Medulla oblongata (tissue), 1 donor: Measurements from ENCODE around the gene CD300C.
"Not testable (repeated sequence)": the region's sequence is repeated elsewhere in the genome, so short reads cannot be mapped to it uniquely, and the experiment has no call there.

ENCODE experiments used
- DNase-seq: peaks from one replicate; pipeline ENCODE4 v3.0.0-alpha.2; 2015; ENCODE audit errors: extremely low spot score

CD300C gene

GRCh38 chr17:74513987-74514631, 31.8 kb downstream of the CD300C start:
- peak; percentile 56 for DNase-seq

GRCh38 chr17:74512624-74513091, 33.3 kb downstream of the CD300C start:
- DNase-seq, result peak; percentile 57

GRCh38 chr17:74512036-74512435, 33.9 kb downstream of the CD300C start:
- DNase-seq, result no peak

GRCh38 chr17:74508156-74508555, 37.8 kb downstream of the CD300C start:
- DNase-seq, result no peak

GRCh38 chr17:74503949-74504348, 42.0 kb downstream of the CD300C start:
- not testable (repeated sequence) for DNase-seq

GRCh38 chr17:74502861-74503260, 43.1 kb downstream of the CD300C start:
- no peak for DNase-seq

- no peak for DNase-seq
Observed at GRCh38 chr17:74499992-74500391, 45.9 kb downstream of the CD300C start.

- DNase-seq, result no peak
Observed at GRCh38 chr17:74497471-74497870, 48.4 kb downstream of the CD300C start.

GRCh38 chr17:74493331-74493833, 52.5 kb downstream of the CD300C start:
- peak; percentile 84 for DNase-seq

- no peak for DNase-seq
Observed at GRCh38 chr17:74491626-74492025, 54.3 kb downstream of the CD300C start.
